Measurements from ENCODE around the gene RAB37. TPM values are rescaled to one million over a fixed set of nuclear protein-coding genes. Genes with fewer than 3 reads are reported as not detected.

The RAB37 gene
- total RNA-seq, 4 donors from 2014 or later, result 0.48 to 3.0 (median 1.4) TPM

- TF ChIP-seq CTCF (IDR thresholded peaks at IDR 0.05), result no peak
- DNase-seq (ENCODE audit: low spot score) (no peak), ATAC-seq (ENCODE audit: low FRiP score) (no peak)
These were observed 18.5 kb downstream of the RAB37 start for GRCh38 chr17:74755533-74755932.

- DNase-seq (ENCODE audit: low spot score) (no peak), ATAC-seq (ENCODE audit: low FRiP score) (peak; percentile 47)
- no peak for TF ChIP-seq CTCF (IDR thresholded peaks at IDR 0.05)
These were observed 19.8 kb downstream of the RAB37 start for GRCh38 chr17:74756891-74757290.

GRCh38 chr17:74757502-74757901 lies 20.4 kb downstream of the RAB37 start:
- DNase-seq (ENCODE audit: low spot score), result no peak
- TF ChIP-seq CTCF (IDR thresholded peaks at IDR 0.05), result no peak
- ATAC-seq (ENCODE audit: low FRiP score), result no peak

GRCh38 chr17:74757931-74758847 lies 21.1 kb downstream of the RAB37 start:
- ATAC-seq (ENCODE audit: low FRiP score) (no peak), DNase-seq (ENCODE audit: low spot score) (no peak)
- no peak for TF ChIP-seq CTCF (IDR thresholded peaks at IDR 0.05)

- TF ChIP-seq CTCF (IDR thresholded peaks at IDR 0.05), result no peak
- ATAC-seq (ENCODE audit: low FRiP score) (peak; percentile 52), DNase-seq (ENCODE audit: low spot score) (no peak)
These were observed 21.8 kb downstream of the RAB37 start for GRCh38 chr17:74758848-74759168.

- ATAC-seq (ENCODE audit: low FRiP score) (no peak), DNase-seq (ENCODE audit: low spot score) (no peak)
- no peak for TF ChIP-seq CTCF (IDR thresholded peaks at IDR 0.05)
These were observed 22.3 kb downstream of the RAB37 start for GRCh38 chr17:74759243-74759801.

GRCh38 chr17:74759941-74760340 lies 22.9 kb downstream of the RAB37 start:
- ATAC-seq (ENCODE audit: low FRiP score), result no peak
- DNase-seq (ENCODE audit: low spot score), result no peak
- no peak for TF ChIP-seq CTCF (IDR thresholded peaks at IDR 0.05)

All from omental fat pad (tissue), 4 donors.